ENCODE results near the gene WNT4. TPM values are rescaled to one million over a fixed set of nuclear protein-coding genes. Genes with fewer than 3 reads are reported as not detected.

WNT4 gene
- total and polyA plus RNA-seq, 2 donors from 2014 or later: 0.45 to 0.69 TPM

DNA sequence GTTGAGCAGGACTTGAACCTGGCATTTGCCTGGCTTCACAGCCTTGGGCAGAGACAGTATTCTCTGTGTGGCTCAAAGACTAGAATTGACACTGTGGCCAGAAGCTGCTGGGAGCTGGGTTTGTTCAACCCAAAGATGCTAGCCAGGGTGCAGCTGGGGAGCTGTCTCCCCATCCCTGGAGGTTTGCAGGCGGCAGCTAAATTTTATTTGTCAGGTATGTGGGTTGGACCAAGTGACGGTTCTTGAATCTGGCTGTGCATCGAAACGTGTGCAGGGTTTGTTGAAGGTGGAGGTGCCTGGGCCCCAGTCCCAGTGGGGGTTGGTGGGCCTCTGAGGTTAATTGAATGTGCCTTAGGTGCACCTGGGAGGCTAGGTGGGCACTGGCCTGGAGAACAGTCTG is 11.8 kb downstream of the WNT4 start:
- H3K9me3 ChIP-seq (ENCODE audit: control insufficient read depth in 2 of 3, insufficient read depth in 1 of 3, low read length in 3 of 3): no peaks in the 10 kb centered on the region
- H3K27ac ChIP-seq (ENCODE audit: low read depth in 2 of 2, low read length in 2 of 2): no peak overlapping the region
- H3K9ac ChIP-seq (ENCODE audit: low read length in 3 of 3): no peak overlapping the region
- H3K4me3 ChIP-seq (ENCODE audit: low read length in 3 of 3): no peak overlapping the region
- no peak for FAIRE-seq
- H3K27me3 ChIP-seq (ENCODE audit: control insufficient read depth, insufficient read depth, low read length): no peaks in the 10 kb centered on the region
- no peaks in the 10 kb centered on the region for H3K4me1 ChIP-seq (ENCODE audit: control insufficient read depth in 2 of 3, insufficient read depth in 2 of 3, low read depth in 1 of 3, low read length in 3 of 3)
- H3K36me3 ChIP-seq (ENCODE audit: control insufficient read depth in 2 of 3, insufficient read depth in 3 of 3, low read length in 3 of 3): no peaks in the 10 kb centered on the region
- TF ChIP-seq CTCF (IDR thresholded peaks at IDR 0.05; ENCODE audit: borderline replicate concordance, extremely low read depth, insufficient read depth): no peak
- no peak for DNase-seq
- intact Hi-C loops (cut with DNase I): no loop called here

GRCh38 chr1:22129501-22130117 is 13.3 kb downstream of the WNT4 start:
- no peaks in the 10 kb centered on the region for H3K9me3 ChIP-seq (ENCODE audit: control insufficient read depth in 2 of 3, insufficient read depth in 1 of 3, low read length in 3 of 3)
- DNase-seq: no peak
- H3K4me1 ChIP-seq (ENCODE audit: control insufficient read depth in 2 of 3, insufficient read depth in 2 of 3, low read depth in 1 of 3, low read length in 3 of 3): no peaks in the 10 kb centered on the region
- no peaks in the 10 kb centered on the region for H3K27me3 ChIP-seq (ENCODE audit: control insufficient read depth, insufficient read depth, low read length)
- H3K4me3 ChIP-seq (ENCODE audit: low read length in 3 of 3): no peak overlapping the region
- no peak for TF ChIP-seq CTCF (IDR thresholded peaks at IDR 0.05; ENCODE audit: borderline replicate concordance, extremely low read depth, insufficient read depth)
- no peak for FAIRE-seq
- intact Hi-C loops (cut with DNase I): no loop called here
- H3K27ac ChIP-seq (ENCODE audit: low read depth in 2 of 2, low read length in 2 of 2): no peak overlapping the region
- no peak overlapping the region for H3K9ac ChIP-seq (ENCODE audit: low read length in 3 of 3)
- no peaks in the 10 kb centered on the region for H3K36me3 ChIP-seq (ENCODE audit: control insufficient read depth in 2 of 3, insufficient read depth in 3 of 3, low read length in 3 of 3)

GRCh38 chr1:22128392-22128791 is 14.5 kb downstream of the WNT4 start:
- H3K27me3 ChIP-seq (ENCODE audit: control insufficient read depth, insufficient read depth, low read length): no peaks in the 10 kb centered on the region
- FAIRE-seq (no peak), DNase-seq (no peak)
- no peaks in the 10 kb centered on the region for H3K4me1 ChIP-seq (ENCODE audit: control insufficient read depth in 2 of 3, insufficient read depth in 2 of 3, low read depth in 1 of 3, low read length in 3 of 3)
- H3K27ac ChIP-seq (ENCODE audit: low read depth in 2 of 2, low read length in 2 of 2): no peak overlapping the region
- intact Hi-C loops (cut with DNase I): no loop called here
- no peaks in the 10 kb centered on the region for H3K36me3 ChIP-seq (ENCODE audit: control insufficient read depth in 2 of 3, insufficient read depth in 3 of 3, low read length in 3 of 3)
- H3K9ac ChIP-seq (ENCODE audit: low read length in 3 of 3): no peak overlapping the region
- H3K9me3 ChIP-seq (ENCODE audit: control insufficient read depth in 2 of 3, insufficient read depth in 1 of 3, low read length in 3 of 3): no peaks in the 10 kb centered on the region
- no peak overlapping the region for H3K4me3 ChIP-seq (ENCODE audit: low read length in 3 of 3)
- TF ChIP-seq CTCF (IDR thresholded peaks at IDR 0.05; ENCODE audit: borderline replicate concordance, extremely low read depth, insufficient read depth): no peak

DNA sequence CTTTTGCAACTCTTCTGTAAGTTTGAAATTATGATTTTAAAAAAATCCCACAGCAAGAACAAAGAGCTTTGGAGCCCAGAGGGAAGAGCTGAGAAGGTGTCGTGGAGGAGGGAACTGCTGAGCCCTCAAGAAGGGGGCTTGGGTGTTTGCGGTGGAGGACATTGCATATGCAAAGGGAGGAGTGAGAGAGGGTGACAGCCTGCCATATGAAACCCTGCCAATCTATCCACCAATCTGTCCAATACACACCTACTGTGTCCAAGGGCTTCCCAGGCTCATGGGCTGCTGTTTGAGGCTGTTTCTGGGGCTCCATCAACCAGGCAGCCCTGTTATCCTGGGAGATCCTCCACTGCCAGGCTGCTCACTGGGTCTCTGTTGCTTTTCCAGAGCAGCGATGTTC is 15.2 kb downstream of the WNT4 start:
- H3K4me1 ChIP-seq (ENCODE audit: control insufficient read depth in 2 of 3, insufficient read depth in 2 of 3, low read depth in 1 of 3, low read length in 3 of 3): no peaks in the 10 kb centered on the region
- intact Hi-C loops (cut with DNase I): no loop called here
- no peak for FAIRE-seq

More for the DNA sequence above, 15.2 kb downstream of the WNT4 start:
- no peaks in the 10 kb centered on the region for H3K27me3 ChIP-seq (ENCODE audit: control insufficient read depth, insufficient read depth, low read length)
- no peak overlapping the region for H3K9ac ChIP-seq (ENCODE audit: low read length in 3 of 3)
- H3K4me3 ChIP-seq (ENCODE audit: low read length in 3 of 3): no peak overlapping the region
- no peak for DNase-seq
- TF ChIP-seq CTCF (IDR thresholded peaks at IDR 0.05; ENCODE audit: borderline replicate concordance, extremely low read depth, insufficient read depth): no peak
- H3K9me3 ChIP-seq (ENCODE audit: control insufficient read depth in 2 of 3, insufficient read depth in 1 of 3, low read length in 3 of 3): no peaks in the 10 kb centered on the region
- H3K36me3 ChIP-seq (ENCODE audit: control insufficient read depth in 2 of 3, insufficient read depth in 3 of 3, low read length in 3 of 3): no peaks in the 10 kb centered on the region
- no peak overlapping the region for H3K27ac ChIP-seq (ENCODE audit: low read depth in 2 of 2, low read length in 2 of 2)
